Kidney epithelial cell (primary cell): ENCODE data around the gene LRRN3. TPM values are rescaled to one million over a fixed set of nuclear protein-coding genes. Genes with fewer than 3 reads are reported as not detected.
"Not testable (repeated sequence)": the region's sequence is repeated elsewhere in the genome, so short reads cannot be mapped to it uniquely, and the experiment has no call there.

Source experiments
- DNase-seq: peaks from one replicate; pipeline ENCODE4 v3.0.0-alpha.2; 2010; ENCODE audit warnings: low read depth
- H3K27me3 ChIP-seq: 2 replicates; pipeline ENCODE4 v1.6.0; 2011; ENCODE audit warnings: low read length; ENCODE audit not compliant: control insufficient read depth, insufficient read depth
- H3K36me3 ChIP-seq: 2 replicates; pipeline ENCODE4 v1.5.1; 2011; ENCODE audit warnings: low read length; ENCODE audit not compliant: control insufficient read depth, insufficient read depth
- H3K4me3 ChIP-seq: 2 replicates; pipeline ENCODE4 v1.5.1; 2011; ENCODE audit warnings: low read depth, mild to moderate bottlenecking, control low read depth, low read length
- total RNA-seq: library from RNA; depleted of rRNA; stranded (reverse); fragments of >200 nt; gene quantifications from 2 replicates; pipeline ENCODE4 v1.2.3, GENCODE V29; 2015
- TF ChIP-seq, protein P1 (sequence below): IDR thresholded peaks from 2 replicates; pipeline ENCODE4 v1.5.1; 2011; ENCODE audit warnings: mild to moderate bottlenecking, moderate library complexity, low read length, control low read depth, inconsistent platforms; ENCODE audit not compliant: insufficient read depth, poor library complexity, severe bottlenecking

The LRRN3 gene
- total RNA-seq, 1 donor from 2014 or later = 0.38 TPM

- DNase-seq = no peak
- TF ChIP-seq, protein P1, sequence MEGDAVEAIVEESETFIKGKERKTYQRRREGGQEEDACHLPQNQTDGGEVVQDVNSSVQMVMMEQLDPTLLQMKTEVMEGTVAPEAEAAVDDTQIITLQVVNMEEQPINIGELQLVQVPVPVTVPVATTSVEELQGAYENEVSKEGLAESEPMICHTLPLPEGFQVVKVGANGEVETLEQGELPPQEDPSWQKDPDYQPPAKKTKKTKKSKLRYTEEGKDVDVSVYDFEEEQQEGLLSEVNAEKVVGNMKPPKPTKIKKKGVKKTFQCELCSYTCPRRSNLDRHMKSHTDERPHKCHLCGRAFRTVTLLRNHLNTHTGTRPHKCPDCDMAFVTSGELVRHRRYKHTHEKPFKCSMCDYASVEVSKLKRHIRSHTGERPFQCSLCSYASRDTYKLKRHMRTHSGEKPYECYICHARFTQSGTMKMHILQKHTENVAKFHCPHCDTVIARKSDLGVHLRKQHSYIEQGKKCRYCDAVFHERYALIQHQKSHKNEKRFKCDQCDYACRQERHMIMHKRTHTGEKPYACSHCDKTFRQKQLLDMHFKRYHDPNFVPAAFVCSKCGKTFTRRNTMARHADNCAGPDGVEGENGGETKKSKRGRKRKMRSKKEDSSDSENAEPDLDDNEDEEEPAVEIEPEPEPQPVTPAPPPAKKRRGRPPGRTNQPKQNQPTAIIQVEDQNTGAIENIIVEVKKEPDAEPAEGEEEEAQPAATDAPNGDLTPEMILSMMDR = no peak
- Histone ChIP-seq H3K4me3 (no peak overlapping the region), H3K27me3 (no peaks in the 10 kb centered on the region), H3K36me3 (no peaks in the 10 kb centered on the region)
These were observed 31.1 kb upstream of the LRRN3 start for GRCh38 chr7:111059833-111060232.

- Histone ChIP-seq H3K4me3 (no peak overlapping the region), H3K27me3 (no peaks in the 10 kb centered on the region), H3K36me3 (no peaks in the 10 kb centered on the region)
- TF ChIP-seq, protein P1 = no peak
- no peak for DNase-seq
These were observed 27.8 kb upstream of the LRRN3 start for GRCh38 chr7:111063166-111063565.

DNA sequence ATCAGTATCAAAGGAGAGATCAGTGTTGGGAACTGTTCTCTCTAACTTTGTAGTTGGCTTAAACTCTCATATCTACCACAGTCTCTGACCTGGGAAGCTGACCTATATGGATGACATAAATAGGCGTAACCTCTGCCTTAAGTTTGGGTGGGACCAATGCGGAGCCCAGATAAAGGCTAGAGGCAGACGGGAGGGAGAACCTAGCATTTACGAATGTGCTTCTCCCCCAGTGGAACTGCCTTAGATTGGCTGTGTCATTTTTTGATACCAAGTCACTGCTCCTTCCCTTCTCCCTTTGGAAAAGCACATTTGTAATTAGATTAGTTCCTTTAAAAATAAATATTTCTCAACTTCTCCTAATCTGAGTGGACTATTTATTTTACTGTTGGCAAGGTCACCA lies 23.7 kb upstream of the LRRN3 start:
- no peaks in the 10 kb centered on the region for H3K27me3 ChIP-seq
- DNase-seq = no peak

GRCh38 chr7:111067682-111068081 lies 23.2 kb upstream of the LRRN3 start:
- Histone ChIP-seq H3K27me3 (no peaks in the 10 kb centered on the region), H3K36me3 (no peaks in the 10 kb centered on the region), H3K4me3 (no peak overlapping the region)
- TF ChIP-seq, protein P1 = no peak
- no peak for DNase-seq

More for the DNA sequence above, 23.7 kb upstream of the LRRN3 start:
- no peaks in the 10 kb centered on the region for H3K36me3 ChIP-seq
- TF ChIP-seq, protein P1 = no peak
- no peak overlapping the region for H3K4me3 ChIP-seq

GRCh38 chr7:111068618-111069017 lies 22.3 kb upstream of the LRRN3 start:
- no peak for DNase-seq
- TF ChIP-seq, protein P1 = no peak
- Histone ChIP-seq H3K4me3 (no peak overlapping the region), H3K36me3 (no peaks in the 10 kb centered on the region), H3K27me3 (no peaks in the 10 kb centered on the region)

DNA sequence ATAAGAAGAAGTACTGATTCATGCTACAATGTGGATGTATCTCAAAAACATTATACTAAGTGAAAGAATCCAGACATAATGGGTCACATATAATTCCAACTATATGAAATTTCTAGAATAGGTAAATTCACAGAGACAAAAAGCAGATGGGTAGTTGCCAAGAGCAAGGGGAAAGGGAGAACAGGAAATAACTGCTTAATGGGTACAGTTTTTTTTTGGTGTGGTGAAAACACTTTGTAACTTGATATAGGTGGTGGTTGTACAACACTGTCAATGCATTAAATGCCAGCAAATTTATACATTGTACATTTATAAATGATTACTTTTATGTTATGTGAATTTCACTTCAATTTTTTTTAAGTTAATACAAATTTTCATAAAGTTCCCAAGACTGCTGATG lies 19.4 kb upstream of the LRRN3 start:
- no peaks in the 10 kb centered on the region for H3K36me3 ChIP-seq
- DNase-seq = no peak
- no peak overlapping the region for H3K4me3 ChIP-seq
- TF ChIP-seq, protein P1 = no peak
- H3K27me3 ChIP-seq = no peaks in the 10 kb centered on the region

GRCh38 chr7:111072658-111073057 lies 18.3 kb upstream of the LRRN3 start:
- not testable (repeated sequence) for DNase-seq, H3K36me3 ChIP-seq, H3K4me3 ChIP-seq, H3K27me3 ChIP-seq
